Measurements from ENCODE around the gene ZDHHC11B.
"Not testable (repeated sequence)": the region's sequence is repeated elsewhere in the genome, so short reads cannot be mapped to it uniquely, and the experiment has no call there.

GRCh38 chr5:771087-771781, 13.3 kb downstream of the ZDHHC11B start:
- not testable (repeated sequence) for TF ChIP-seq CTCF (conservative IDR thresholded peaks at IDR 0.05 in 1 of 2, IDR thresholded peaks at IDR 0.05 in 1 of 2; ENCODE audit: low read depth in 1 of 2, low read length in 2 of 2); EZH2 (IDR thresholded peaks at IDR 0.05; ENCODE audit: low read length, missing control alignments)
